GM12891 (cell line): Measurements from ENCODE around the gene ADGRD2.

Source experiments
- POLR2A ChIP-seq: IDR thresholded peaks from 2 replicates; pipeline ENCODE4 v1.6.1; 2011; ENCODE audit warnings: low read depth, low read length, control low read depth
- POLR2AphosphoS5 ChIP-seq: IDR thresholded peaks from 2 replicates; pipeline ENCODE4 v1.6.1; 2011; ENCODE audit warnings: low read depth, low read length, control low read depth

- TF ChIP-seq POLR2A (no peak), POLR2AphosphoS5 (no peak)
Observed at GRCh38 chr9:124511426-124511840, 61.2 kb downstream of the ADGRD2 start.
